Osteocyte (in vitro differentiated cells): ENCODE measurements around the gene NFKB1. TPM values are rescaled to one million over a fixed set of nuclear protein-coding genes. Genes with fewer than 3 reads are reported as not detected.
"Not testable (repeated sequence)": the region's sequence is repeated elsewhere in the genome, so short reads cannot be mapped to it uniquely, and the experiment has no call there.

Experiments
- DNase-seq: peaks from one replicate; pipeline ENCODE4 v3.0.0; 2021; ENCODE audit warnings: mixed read lengths; ENCODE audit not compliant: unreplicated experiment; ENCODE audit errors: extremely low spot score
- H3K27ac Mint-ChIP-seq: one replicate; pipeline ENCODE4 v1.8.0; 2021; ENCODE audit warnings: mild to moderate bottlenecking, mixed read lengths; ENCODE audit not compliant: unreplicated experiment
- H3K27me3 Mint-ChIP-seq: one replicate; pipeline ENCODE4 v1.8.0; 2021; ENCODE audit warnings: mixed read lengths; ENCODE audit not compliant: unreplicated experiment
- H3K36me3 Mint-ChIP-seq: one replicate; pipeline ENCODE4 v1.8.0; 2021; ENCODE audit warnings: mixed read lengths; ENCODE audit not compliant: unreplicated experiment
- H3K4me1 Mint-ChIP-seq: one replicate; pipeline ENCODE4 v1.8.0; 2021; ENCODE audit warnings: mixed read lengths; ENCODE audit not compliant: unreplicated experiment
- H3K4me3 Mint-ChIP-seq: one replicate; pipeline ENCODE4 v1.8.0; 2021; ENCODE audit warnings: mild to moderate bottlenecking, moderate library complexity, mixed read lengths; ENCODE audit not compliant: unreplicated experiment
- H3K9me3 Mint-ChIP-seq: one replicate; pipeline ENCODE4 v1.8.0; 2021; ENCODE audit warnings: mixed read lengths; ENCODE audit not compliant: unreplicated experiment
- CTCF ChIP-seq: fragments of 200-600 bp; sonication (generic); IDR thresholded peaks from 2 replicates; pipeline ENCODE4 v1.5.0; 2021; ENCODE audit warnings: antibody characterized with exemption, mild to moderate bottlenecking, moderate library complexity
- total RNA-seq: library from RNA; stranded (reverse); gene quantifications from 2 replicates; pipeline ENCODE4 v1.2.1, GENCODE V29; 2021

NFKB1 gene
- total RNA-seq, 1 donor from 2014 or later: 27.9 TPM

DNA sequence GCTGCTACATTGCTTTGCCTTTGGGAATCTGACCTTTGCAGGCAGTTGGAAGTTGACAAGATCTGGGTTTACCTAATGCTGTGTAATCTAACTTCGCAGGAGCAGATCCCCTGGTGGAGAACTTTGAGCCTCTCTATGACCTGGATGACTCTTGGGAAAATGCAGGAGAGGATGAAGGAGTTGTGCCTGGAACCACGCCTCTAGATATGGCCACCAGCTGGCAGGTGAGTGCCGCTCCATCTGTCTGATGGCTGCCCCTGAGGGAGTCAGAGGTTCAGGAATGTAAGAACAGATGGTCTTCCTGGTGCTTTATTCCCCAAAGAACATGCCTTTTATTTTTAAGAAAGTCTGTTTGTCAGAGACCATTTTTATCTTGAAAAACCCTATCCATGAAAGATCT is 109.3 kb downstream of the NFKB1 start:
- no peaks in the 10 kb centered on the region for H3K4me1 Mint-ChIP-seq
- H3K4me3 Mint-ChIP-seq: no peak overlapping the region
- H3K36me3 Mint-ChIP-seq: peaks cover 78% of the 10 kb centered on the region
- no peak for TF ChIP-seq CTCF
- no peaks in the 10 kb centered on the region for H3K9me3 Mint-ChIP-seq
- H3K27me3 Mint-ChIP-seq: no peaks in the 10 kb centered on the region
- H3K27ac Mint-ChIP-seq: peak overlapping the region; percentile 3
- DNase-seq: no peak

GRCh38 chr4:102612210-102612609 is 111.1 kb downstream of the NFKB1 start:
- DNase-seq: no peak
- no peak for TF ChIP-seq CTCF
- Mint-ChIP-seq H3K4me1 (no peaks in the 10 kb centered on the region), H3K4me3 (no peak overlapping the region), H3K36me3 (peaks cover 76% of the 10 kb centered on the region), H3K27me3 (no peaks in the 10 kb centered on the region), H3K27ac (no peak overlapping the region), H3K9me3 (no peaks in the 10 kb centered on the region)

- Mint-ChIP-seq H3K27ac (no peak overlapping the region), H3K4me1 (no peaks in the 10 kb centered on the region), H3K36me3 (peaks cover 77% of the 10 kb centered on the region), H3K27me3 (no peaks in the 10 kb centered on the region), H3K9me3 (no peaks in the 10 kb centered on the region), H3K4me3 (no peak overlapping the region)
- no peak for DNase-seq
- no peak for TF ChIP-seq CTCF
Measured at GRCh38 chr4:102612824-102613366, 111.7 kb downstream of the NFKB1 start.

DNA sequence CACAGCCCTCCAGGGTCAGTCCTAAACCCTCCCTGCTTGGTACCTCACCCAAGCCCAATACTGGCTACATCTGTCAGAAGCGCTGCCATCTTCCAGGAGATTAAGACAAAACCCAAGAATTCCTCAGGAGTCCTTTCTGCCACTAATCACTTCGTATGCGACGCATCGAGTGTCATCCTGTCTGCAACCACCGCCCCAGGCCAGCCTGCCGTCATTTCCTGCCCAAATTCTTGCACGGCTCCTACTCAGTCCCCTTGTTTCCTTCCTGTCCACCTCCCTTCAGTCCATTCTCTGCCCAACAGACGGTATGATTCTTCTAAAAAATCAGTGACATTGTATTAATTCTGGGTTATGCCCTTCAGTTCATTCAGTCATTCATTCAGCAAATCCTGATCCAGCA is 113.6 kb downstream of the NFKB1 start:
- Mint-ChIP-seq H3K9me3 (no peaks in the 10 kb centered on the region), H3K4me1 (no peaks in the 10 kb centered on the region), H3K27ac (peak overlapping the region; percentile 0), H3K27me3 (no peaks in the 10 kb centered on the region), H3K4me3 (no peak overlapping the region), H3K36me3 (peaks cover 65% of the 10 kb centered on the region)
- TF ChIP-seq CTCF: no peak
- DNase-seq: no peak

GRCh38 chr4:102616636-102617035 is 115.5 kb downstream of the NFKB1 start:
- peaks cover 50% of the 10 kb centered on the region for H3K36me3 Mint-ChIP-seq
- no peaks in the 10 kb centered on the region for H3K9me3 Mint-ChIP-seq
- H3K4me1 Mint-ChIP-seq: peaks cover 11% of the 10 kb centered on the region
- DNase-seq: no peak
- no peak overlapping the region for H3K4me3 Mint-ChIP-seq
- no peak overlapping the region for H3K27ac Mint-ChIP-seq
- H3K27me3 Mint-ChIP-seq: no peaks in the 10 kb centered on the region
- no peak for TF ChIP-seq CTCF

- not testable (repeated sequence) for H3K4me3 Mint-ChIP-seq, H3K27ac Mint-ChIP-seq, H3K27me3 Mint-ChIP-seq, DNase-seq, H3K9me3 Mint-ChIP-seq
- H3K4me1 Mint-ChIP-seq: peaks cover 11% of the 10 kb centered on the region
- H3K36me3 Mint-ChIP-seq: peaks cover 27% of the 10 kb centered on the region
Measured at GRCh38 chr4:102619021-102619420, 117.9 kb downstream of the NFKB1 start.

DNA sequence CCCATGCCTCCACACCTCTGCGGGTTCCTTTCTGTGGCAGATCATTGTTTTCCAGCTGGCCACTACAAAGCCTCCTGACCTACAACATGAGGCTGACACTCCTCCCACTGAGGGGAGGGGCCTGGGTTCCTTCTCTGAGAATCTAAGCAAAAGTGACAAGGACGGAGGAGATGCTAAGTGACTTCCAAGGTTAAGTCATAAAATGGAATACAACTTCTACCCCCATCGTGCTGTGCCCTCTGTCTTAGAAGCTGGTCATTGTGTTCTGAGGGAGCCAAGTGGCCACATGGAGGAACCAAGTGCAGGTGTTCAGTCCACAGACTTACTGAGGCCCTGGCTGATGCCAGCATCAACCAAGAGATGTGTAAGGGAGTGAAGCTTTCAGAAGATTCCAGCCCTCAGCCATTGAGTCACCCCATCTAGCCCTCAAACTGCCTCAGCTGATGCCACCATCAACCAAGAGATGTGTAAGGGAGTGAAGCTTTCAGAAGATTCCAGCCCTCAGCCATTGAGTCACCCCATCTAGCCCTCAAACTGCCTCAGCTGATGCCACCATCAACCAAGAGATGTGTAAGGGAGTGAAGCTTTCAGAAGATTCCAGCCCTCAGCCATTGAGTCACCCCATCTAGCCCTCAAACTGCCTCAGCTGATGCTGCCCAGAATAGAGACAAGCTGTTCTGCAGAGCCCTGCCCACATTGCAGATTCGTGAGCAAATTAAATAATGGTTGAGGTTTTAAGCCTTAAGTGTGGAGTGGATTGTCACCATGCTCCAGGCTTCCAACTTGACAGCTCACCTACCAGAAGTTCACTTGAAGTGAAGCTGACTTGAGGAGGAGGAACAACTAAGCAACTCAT is 118.8 kb downstream of the NFKB1 start:
- H3K36me3 Mint-ChIP-seq: peaks cover 17% of the 10 kb centered on the region
- not testable (repeated sequence) for H3K4me3 Mint-ChIP-seq, H3K27me3 Mint-ChIP-seq, H3K9me3 Mint-ChIP-seq, DNase-seq
- H3K27ac Mint-ChIP-seq: peak overlapping the region; percentile 23
- H3K4me1 Mint-ChIP-seq: peaks cover 11% of the 10 kb centered on the region
